GM18505 (cell line): ENCODE data around the gene LCE5A.
"Not testable (repeated sequence)": the region's sequence is repeated elsewhere in the genome, so short reads cannot be mapped to it uniquely, and the experiment has no call there.

Experiments
- ATAC-seq: cut with Tn5 transposase; IDR thresholded peaks from one replicate; pipeline ENCODE4 v1.9.1; 2021; ENCODE audit not compliant: unreplicated experiment
- POLR2A ChIP-seq: IDR thresholded peaks from 4 replicates; pipeline ENCODE4 v1.6.1; 2011; ENCODE audit warnings: borderline replicate concordance; ENCODE audit not compliant: insufficient read depth, insufficient read length; ENCODE audit errors: extremely low read depth

Gene LCE5A, protein sequence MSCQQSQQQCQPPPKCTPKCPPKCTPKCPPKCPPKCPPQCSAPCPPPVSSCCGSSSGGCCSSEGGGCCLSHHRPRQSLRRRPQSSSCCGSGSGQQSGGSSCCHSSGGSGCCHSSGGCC

DNA sequence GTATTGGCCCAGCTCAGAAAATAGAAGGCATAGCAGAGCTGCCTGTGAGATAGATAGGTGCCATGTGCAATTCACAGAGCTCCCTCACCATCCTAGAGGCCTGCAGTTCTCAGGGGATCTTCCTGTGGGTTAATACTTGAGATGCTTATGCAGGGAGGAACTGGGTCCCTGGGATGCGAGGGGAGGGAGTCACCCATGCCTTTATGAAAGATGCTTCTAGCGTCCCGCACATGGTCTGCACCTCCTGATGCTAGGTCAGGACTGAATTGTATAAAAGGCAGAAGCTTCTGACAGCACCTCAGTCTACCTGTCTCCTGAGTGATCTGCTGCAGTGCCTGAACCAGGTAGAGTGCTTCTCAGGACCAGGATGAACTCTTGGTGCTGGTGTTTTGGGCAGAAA, at the start of gene LCE5A:
TSS of gene LCE5A (plus strand) at position 301 of the 400 bp plus-strand sequence. CDS start 732 bp downstream, outside the sequence.
- no peak for ATAC-seq
- no peak for TF ChIP-seq POLR2A

DNA sequence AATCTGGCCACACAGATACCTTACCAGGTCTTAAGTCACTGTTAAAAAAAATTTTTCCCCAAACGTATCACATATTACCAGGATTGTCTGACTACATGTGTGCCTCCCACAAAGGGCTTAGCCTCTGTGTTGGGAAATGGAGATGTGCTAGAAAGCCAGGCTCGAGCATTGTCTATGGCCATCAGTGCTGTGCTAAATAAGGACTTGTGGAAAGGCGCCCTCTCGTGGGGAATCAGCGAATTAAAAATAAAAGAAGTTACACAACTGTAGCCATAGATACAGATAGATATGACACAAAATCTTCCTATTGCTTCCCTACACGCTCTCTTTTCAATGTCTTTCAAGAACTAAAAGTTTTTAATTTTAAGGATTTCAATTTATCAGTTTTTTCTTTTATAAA, 49.1 kb upstream of the LCE5A start:
- no peak for ATAC-seq
- TF ChIP-seq POLR2A: no peak

DNA sequence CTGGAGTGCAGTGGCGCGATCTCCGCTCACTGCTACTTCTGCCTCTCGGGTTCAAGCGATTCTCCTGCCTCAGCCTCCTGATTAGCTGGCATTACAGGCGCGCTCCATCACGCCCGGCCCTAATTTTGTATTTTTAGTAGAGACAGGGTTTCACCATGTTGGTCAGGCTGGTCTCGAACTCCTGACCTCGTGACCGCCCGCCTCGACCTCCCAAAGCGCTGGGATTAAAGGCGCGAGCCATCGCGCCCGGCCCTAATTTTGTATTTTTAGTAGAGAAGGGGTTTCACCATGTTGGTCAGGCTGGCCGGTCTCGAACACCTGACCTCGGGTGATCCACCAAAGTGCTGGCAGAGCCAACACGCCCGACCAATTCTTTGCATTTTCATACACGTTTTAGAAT, 48.0 kb upstream of the LCE5A start:
- TF ChIP-seq POLR2A: no peak
- no peak for ATAC-seq

DNA sequence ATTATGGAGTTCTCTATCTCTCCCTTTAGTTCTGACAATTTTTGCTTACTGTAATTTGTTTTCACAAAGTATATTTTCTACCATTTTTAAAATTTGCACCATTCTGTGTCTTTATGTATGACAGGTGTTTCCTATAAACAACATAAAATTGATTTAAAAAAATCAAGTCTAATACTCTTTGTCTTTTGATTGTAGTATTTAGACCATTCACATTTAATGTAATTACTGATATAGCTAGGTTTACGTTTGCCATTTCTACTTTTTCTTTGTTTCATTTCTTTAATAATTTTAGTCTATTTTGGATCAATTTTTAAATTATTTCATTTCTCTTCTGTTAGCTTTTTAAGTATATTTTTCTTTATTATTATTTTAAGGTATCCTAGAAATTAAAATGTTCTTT, 44.4 kb upstream of the LCE5A start:
- no peak for TF ChIP-seq POLR2A
- no peak for ATAC-seq

DNA sequence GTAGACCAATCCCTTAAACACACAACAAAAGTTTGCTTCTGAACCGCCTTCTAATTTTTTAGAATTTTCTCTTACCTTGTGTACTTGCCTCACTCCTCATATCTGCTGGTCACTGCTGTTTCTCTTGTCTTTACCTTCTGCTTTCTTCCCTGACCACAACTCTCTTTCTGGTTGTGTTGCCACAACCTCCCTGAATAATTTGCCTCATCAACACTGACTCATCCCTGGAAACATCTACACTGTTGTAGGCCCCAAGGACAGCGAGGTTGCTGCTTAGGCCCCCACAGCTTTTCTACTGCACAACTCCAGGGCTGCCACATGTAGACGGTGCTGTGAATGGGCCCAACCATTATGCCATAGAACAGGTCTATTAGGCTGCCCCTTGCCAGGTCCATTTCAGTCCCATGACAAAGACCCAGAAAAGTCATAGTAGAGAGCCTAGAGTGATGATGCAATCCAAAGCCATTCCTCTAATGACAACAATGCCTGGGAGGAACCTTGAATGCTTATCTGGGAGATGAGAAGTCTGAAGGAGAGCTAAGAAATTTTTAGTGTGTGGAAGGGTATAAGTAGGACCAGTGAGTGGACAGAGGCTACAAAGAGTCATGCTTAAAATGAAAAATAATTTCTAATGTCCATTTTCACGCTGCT, 36.6 kb upstream of the LCE5A start:
- ATAC-seq: no peak
- TF ChIP-seq POLR2A: no peak

DNA sequence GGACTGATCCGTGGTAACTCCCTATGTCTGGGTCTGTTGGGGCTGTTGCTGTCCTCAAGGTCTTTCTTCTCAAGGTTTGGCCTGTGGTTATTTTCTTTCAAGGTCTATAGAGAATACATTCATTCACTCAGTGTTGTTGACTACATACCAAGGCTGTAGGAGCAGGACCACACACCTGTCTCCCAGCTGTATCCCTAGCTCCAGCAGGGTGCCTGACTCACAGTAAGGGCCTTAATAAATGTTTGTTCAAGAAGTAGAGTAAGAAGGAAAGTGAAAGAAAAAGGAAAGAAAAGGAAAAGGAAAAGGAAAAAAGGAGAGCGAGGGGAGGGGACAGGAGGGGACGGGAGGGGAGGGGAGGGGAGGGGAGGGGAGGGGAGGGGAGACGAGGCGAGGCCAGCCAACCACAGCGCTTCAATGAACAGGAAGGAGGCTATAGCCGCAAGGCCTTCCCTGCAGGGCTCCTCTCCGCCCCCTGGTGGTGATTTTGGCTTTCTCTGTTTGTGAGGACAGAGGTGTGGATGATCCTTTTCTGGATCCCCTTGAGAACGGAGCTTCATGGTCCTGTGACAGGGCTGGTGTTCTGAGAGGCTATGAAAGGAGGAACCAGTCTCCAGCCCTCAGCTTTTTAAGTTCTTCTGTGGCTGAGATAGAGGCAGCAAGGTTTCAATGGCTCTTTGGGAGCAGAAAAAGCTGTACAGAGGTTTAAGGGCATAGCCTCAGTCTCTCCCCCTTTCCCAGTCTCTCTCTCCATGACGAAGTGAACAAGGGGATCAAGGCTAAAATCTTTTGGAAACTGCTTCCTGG, 30.6 kb upstream of the LCE5A start:
- no peak for TF ChIP-seq POLR2A
- no peak for ATAC-seq

DNA sequence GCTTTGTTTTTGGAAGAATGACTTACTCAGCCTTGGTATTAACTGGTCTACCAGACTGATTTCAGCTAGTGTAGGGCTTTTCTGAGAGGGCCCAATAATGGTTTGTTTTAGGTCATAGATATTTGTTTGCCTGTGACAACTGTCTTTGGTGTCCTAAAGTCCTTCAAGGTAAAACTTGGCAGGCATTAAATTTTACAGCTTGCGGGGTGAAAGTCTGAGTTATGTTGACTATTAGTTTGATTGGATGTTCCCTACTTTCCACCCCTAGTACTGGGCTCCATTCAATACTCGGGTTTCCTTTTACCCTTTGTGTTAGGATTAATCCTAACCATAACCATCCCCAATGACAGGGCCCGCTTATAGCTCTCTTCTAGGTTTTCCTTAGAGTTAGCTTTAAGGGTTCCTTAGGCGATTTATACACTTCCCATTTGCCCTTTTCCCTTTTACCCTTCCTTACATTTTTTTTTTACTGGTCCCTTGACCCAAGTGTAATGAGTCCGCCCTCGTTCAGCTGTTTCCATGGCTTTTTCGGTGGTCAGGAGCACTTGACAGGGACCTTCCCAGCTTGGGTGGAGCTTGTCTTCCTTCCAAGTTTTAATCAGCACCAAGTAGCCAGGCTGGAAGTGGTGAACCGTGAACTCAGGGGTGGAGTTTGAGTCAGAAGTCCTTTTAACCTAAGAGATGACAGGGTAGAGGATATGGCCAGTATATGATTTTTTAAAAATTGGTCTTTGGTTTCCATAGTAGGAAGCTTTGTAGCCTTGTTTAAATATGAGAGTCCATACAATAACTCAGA, 28.5 kb upstream of the LCE5A start:
- no peak for TF ChIP-seq POLR2A

DNA sequence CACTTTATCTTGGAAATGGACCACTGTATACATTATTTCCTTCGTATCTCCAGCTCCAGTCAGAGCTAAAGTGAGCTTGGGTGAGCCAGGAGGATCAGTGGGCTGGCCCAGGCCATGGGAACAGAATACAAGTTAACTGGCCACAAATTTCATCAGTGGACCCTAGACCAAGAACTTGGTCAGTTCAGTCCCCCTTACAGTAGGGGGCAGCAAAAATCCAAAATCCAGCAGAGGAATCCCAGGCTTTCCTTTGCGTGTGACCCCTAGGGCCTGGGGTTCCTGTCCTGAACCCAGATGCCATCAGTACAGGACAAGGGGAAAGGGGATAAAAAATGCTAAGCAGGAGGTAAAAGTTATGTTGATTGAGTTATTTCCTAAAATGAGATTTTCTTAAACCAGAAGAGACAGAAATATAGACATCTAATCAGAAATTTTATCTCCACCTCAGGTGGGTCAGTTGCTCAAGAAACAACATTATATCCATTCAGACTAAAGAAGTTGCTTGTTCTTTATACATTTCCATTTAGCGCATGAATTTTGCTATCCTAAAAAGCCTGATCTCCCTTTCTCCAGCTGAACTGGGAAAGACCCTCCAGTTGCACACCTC, 24.1 kb upstream of the LCE5A start:
- TF ChIP-seq POLR2A: no peak
- no peak for ATAC-seq

More for the DNA sequence above, 28.5 kb upstream of the LCE5A start:
- ATAC-seq: no peak

DNA sequence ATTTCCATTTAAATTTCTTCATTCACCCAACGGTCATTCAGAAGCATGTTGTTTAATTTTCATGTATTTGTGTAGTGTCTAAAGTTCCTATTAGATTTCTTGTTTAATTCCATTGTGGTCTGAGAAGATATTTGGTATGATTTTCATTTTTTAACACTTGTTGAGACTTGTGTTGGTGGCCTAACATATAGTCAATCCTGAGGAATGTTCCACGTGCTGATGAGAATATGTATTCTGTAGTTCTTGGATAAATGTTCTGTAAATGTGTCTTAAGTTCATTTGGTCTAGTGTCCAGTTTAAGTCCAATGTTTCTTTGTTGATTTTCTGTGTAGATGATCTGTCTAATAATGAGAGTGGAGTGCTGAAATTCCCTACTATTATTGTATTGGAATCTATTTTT, 22.7 kb upstream of the LCE5A start:
- ATAC-seq: no peak
- TF ChIP-seq POLR2A: no peak

DNA sequence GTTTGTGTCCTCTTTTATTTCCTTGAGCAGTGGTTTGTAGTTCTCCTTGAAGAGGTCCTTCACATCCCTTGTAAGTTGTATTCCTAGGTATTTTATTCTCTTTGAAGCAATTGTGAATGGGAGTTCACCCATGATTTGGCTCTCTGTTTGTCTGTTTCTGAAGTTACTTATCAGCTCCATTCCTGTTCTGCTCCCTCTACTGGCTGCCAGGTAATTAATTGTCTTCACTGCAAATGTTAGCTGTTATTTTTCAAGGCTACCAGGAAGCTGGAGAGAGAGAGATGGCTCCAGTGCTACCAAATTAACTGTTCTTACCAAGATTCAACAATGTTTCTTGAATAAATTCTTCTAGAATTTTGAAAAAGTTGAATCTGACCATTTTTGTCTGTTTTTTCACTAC, 19.1 kb upstream of the LCE5A start:
- ATAC-seq: not testable (repeated sequence)

DNA sequence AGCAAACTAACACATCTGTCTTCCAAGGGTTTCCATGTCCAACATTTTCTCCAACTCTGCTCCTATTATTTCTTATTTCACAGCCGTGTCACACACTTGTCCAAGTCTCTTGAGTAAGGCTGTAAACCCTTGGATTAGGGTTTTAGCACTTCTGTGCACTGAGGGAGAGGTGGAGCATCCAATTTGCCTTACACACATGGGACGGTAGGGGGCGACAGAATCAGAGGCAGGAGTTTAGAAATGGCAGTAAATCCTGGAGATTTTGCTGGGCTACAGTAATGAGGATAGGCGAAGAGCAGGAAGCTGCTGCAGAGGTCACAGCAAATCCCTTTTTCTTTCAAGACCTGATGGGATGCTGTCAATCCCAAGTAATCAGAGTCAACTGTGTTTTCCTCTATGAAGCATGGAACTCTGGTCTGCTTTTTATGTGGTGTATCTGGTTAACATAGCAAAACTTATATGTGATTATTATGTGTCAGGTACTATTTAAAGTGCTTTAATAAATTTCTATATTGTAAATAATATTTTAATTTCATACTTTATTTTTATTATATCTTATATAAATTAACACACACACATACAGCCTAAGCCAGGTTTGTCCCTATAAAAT, 15.4 kb upstream of the LCE5A start:
- no peak for ATAC-seq
- TF ChIP-seq POLR2A: no peak

DNA sequence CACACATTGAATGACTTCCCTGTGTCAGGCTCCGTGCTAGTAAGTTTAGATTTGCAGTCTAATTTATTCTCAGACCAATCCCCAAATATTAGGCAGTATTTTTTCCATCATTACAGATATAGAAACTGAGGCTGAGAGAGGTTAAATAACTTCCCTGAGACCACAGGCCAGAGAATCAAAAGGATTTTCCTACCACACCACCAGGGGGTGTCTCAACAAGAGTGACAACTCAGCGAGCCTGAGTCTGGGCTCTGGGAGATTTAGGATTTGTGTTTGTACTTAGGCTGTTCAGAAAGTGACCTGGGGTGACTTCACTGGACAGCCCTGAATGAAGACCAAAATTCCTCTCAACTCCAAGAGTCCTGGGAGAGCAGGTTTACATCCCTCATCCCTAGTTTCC, 13.3 kb upstream of the LCE5A start:
- no peak for ATAC-seq
- TF ChIP-seq POLR2A: no peak

DNA sequence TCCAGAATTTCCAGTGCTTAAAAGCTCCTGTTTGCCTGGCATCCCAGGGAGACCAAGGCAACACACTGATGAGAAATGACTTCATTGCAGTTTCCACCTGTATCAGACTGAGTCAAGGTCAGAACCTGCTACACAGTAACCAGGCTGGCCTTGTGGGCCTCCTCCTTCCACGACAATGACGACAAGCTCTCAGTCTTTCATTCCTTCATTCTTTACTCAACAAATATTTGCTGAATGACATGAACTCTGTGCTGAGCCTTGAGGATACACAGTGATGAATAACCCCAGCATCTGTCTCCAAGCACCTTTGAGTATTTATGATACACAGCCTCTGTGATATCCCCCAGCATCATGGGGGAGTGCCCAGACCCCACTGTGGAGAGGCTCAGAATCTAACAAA, 8.9 kb upstream of the LCE5A start:
- ATAC-seq: no peak
- TF ChIP-seq POLR2A: no peak
